GM19351 (cell line): ENCODE measurements around the gene RASSF3.
"Not testable (repeated sequence)": the region's sequence is repeated elsewhere in the genome, so short reads cannot be mapped to it uniquely, and the experiment has no call there.

Experiments
- ATAC-seq: cut with Tn5 transposase; IDR thresholded peaks from one replicate; pipeline ENCODE4 v1.9.1; 2021; ENCODE audit warnings: mild to moderate bottlenecking, moderate library complexity; ENCODE audit not compliant: unreplicated experiment

RASSF3 gene

DNA sequence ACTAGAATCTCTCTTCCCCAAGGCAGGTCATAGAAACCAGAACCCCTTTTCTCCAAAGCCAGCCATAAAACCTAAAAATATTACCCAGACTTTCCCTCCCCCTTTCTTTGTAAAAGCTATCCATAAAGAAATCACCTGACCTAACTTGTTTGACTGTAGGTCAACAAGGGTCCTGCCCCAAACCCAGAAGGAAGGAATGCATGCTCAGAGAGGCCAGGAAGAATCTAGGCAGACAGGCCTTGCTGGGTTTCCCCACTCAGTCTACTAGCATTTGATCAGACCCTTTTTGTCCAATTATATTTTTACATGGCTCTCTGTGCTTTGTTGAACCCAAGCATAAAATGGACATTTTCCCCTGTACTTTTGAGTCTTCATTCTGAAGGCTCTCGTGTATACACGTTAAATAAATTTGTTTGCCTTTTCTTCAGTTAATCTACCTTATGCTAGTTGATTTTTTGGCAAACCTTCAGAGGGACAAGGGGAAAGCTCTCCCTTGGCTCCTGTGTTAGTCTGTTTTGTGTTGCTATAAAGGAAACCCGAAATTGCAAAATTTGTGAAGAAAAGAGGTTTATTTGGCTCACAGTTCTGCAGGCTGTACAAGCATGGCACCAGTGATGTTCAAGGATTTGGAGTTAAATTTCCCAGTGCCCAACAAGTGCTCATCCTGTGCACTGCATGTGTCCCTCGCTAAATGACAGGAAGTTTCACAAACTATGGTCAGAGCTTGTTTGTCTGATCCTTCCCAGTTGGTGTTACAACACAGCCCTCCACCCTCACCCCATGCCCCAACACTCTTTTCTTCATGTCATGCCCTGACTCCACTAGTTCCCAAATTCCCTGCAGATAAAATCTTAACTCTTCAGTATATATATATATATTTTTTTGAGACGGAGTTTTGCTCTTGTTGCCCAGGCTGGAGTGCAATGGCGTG lies 14.2 kb upstream of the RASSF3 start:
- ATAC-seq, result no peak

DNA sequence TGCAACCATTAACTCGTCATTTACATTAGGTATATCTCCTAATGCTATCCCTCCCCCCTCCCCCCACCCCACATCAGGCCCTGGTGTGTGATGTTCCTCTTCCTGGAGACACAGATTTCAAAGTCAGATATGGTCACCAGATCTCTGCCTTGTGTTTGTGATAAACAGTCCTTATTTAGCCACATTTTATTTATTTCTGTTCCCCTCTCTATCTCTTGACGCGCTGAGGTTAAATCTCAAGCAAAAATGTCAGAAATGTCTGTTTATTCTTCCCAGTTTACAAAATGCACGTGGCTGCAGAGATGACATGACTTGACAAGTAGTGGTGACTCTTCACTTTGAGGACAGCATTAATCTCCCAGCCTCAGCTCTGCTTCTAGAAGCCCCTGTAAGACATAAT lies 11.5 kb upstream of the RASSF3 start:
- ATAC-seq, result no peak

GRCh38 chr12:64600164-64600561 lies 10.1 kb upstream of the RASSF3 start:
- no peak for ATAC-seq

DNA sequence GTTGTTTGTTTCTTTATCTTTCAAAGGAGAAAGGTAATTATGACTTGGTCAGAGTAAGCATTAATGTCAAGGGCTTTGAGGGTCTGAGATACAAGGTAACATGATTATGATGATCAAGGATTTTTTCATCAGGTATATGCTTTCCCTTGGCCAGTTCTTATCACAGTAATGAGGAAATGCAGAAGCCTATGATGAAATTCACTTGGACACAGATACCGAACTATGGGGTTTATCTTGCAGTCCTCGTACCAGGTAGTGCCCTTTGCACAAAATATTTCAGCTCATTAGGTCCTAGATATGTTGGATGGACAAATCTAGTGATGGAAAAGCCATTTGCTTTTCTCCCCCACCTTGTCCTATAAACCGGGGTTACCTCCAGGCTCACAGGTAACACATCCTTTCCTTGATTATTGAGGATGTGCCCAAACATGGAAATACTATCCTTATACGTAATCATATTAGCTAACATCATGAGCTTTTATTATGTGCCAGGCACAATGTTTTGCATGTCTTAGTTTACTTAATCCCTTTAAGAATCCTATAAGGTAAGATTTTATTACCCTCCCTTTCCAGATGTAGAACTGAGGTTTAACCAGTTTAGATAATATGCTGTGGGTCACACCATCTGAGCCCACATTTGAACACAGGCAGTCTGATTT lies 7.0 kb upstream of the RASSF3 start:
- ATAC-seq, result no peak

DNA sequence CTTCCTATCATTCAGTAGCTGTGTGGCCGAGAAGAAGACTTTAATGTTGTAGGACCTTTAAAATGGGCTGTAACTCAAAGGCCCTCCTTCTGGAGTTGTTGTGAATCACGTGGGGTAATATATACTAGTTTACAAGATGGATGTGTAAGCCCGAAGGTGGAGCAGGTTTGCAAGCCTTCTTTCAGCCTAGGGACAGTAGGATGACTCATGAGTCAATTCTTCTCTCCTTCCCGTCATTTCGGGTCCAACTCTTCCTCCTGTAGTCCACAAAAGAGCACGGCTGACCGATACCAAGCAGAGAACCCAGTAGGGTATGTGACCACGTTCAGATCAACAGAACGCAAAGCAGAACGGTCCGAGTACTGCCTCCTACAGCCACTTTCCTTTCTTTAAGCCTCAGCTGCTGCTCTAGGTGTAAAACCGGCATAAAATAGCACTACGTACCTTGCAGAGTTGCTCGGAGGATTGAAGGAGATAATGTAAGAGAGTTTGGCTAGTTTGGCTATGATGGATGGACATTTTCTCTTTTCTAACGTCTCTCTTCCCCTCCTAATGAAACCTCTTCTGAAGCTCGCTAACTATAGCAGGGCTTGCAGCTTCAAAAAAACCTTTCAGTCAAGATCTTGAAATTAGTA lies 1.3 kb upstream of the RASSF3 start:
- peak; percentile 31 for ATAC-seq

DNA sequence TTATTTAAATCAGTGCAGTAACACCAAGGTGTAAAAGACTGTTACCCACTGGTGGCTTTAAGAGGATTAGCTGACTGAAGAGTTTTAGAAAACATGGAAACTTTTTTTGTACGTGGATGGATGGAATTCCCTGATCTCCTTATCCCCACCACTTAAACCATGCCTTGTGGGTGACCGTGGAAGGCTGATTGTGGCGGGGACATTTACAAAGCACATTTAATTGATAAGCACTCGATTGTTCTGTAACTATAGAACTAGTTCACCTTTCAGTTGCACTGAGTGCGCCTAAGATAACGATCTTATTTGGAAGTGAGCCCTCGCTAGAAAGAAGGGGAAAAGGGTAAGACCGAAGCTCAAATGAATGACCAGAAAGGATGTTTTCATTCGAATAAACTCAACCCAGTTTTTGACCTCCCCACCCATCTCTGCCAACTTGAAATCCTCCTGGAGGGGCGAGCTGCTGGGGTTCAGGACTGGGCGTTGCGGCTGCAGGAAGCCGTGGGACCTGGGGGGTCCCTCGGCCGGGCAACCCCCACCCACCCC lies 688 bp upstream of the RASSF3 start:
- ATAC-seq, result no peak

DNA sequence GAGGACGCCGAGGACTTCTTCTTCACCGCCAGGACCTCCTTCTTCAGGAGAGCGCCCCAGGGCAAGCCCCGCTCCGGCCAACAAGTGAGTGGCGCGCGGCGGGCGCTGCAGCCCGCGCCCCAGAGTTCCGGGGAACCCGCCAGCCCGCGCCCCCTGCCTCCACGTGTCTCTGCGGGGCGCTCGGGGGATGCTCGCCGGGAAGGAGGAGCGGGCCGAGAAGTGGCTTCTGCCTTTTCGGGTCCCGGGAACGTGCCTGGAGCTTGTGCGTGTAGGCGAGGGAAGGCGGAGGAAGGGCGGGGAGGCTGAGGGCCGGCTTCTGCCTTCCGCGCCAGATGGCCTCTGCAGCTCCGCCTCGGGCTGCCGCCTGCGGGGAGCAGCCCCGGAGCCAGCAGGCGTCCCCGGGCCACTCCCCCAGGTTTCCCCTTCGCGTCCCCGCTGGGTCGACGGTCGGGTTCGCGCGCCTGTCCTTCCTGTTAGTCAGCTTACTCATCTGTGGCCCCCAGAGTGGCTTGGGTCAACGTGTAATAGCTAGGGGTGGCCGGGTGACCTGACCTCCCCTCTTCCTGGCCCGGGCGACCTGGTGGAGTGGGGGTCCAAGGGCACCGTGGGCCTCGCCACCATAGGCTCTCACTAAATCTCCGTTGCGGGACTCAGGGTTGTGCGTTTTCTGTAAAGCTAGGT lies 505 bp downstream of the RASSF3 start:
- peak; percentile 44 for ATAC-seq

GRCh38 chr12:64611341-64612284 lies 1.3 kb downstream of the RASSF3 start:
- ATAC-seq, result no peak

- no peak for ATAC-seq
Measured at GRCh38 chr12:64612843-64613242, 2.5 kb downstream of the RASSF3 start.

- ATAC-seq, result not testable (repeated sequence)
Measured at GRCh38 chr12:64613775-64614398, 3.6 kb downstream of the RASSF3 start.

- no peak for ATAC-seq
Measured at GRCh38 chr12:64616201-64616600, 5.9 kb downstream of the RASSF3 start.

GRCh38 chr12:64618953-64619590 lies 8.8 kb downstream of the RASSF3 start:
- peak; percentile 47 for ATAC-seq

- ATAC-seq, result peak; percentile 65
Measured at GRCh38 chr12:64621257-64621942, 11.1 kb downstream of the RASSF3 start.

DNA sequence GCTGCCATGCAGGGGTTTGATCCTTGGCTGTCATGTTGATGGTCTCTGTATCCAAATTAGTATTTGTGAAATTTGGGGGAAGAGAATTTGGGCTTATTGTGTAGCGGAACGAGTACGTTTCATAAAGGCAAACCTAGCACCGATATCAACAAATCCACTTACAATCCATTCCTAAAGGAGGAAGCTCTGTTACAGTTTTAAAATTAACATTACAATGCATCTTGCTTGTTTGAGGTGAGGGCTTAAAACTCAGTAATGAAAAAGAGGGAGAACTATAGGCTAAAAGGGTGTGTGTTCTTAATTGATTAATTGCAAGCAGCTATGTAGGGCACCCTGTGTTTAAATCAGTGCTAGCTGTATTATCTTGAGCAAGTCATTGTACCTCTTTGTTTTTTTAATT lies 13.7 kb downstream of the RASSF3 start:
- ATAC-seq, result no peak

DNA sequence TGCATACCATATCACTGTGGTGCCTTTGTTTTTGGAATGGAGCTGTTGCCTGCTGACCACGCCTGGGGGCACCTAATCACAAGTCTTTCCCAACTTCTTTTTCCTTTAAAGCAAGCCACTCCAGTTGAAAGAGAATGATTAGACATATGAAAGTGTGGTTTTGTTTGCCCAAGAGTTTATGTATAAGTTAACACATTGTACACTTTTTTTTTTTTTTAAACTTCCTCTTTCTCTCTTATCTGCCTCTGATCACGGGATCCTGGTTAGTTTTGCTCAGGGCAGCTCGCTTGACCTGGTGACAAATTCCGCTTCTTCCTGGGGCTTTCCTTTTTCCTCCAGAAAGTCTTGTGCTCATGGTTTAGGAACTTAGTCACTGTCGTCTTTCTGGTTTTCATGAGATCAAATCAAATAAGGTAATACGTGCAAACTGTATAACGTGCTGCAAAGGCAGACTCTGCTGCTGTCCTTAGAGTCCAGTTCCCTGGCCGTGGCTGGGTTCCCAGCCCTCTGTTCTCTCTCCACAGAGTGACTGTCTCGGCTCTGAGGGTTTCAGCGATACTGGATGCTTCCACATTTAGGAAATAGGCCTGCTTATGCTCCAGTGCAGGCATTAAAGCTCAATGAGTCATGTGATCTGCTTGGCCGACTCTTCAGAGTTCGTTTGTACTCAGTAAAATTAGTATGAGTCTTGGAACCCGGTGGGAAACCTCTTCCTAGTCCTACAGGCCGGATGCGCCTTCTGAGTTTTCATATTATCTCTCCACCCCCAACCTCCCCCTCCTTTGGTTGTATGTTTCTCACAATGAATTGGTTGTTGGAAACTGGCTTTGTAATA lies 15.2 kb downstream of the RASSF3 start:
- ATAC-seq, result peak; percentile 44

DNA sequence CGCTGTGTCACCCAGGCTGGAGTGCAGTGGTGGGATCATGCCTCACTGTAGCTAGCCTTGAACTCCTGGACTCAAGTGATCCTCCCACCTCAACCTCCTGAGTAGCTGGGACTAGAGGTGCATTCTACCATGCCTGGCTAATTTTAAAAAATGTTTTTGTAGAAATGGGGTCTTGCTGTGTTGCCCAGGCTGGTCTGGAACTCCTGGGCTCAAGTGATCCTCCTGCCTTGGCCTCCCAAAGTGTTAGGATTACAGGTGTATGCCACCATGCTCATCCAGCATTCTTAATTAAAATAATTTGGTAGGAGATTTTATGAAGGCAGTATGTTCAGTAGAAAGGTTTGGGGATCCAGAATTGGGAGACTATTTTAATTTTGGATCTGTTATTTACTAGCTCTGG lies 16.3 kb downstream of the RASSF3 start:
- not testable (repeated sequence) for ATAC-seq

GRCh38 chr12:64627771-64628170 lies 17.5 kb downstream of the RASSF3 start:
- ATAC-seq, result no peak
